HepG2 (cell line): ENCODE results near the gene PRR36. TPM values are rescaled to one million over a fixed set of nuclear protein-coding genes. Genes with fewer than 3 reads are reported as not detected.

Experiments
- ATF2 ChIP-seq: sonication (generic); formaldehyde crosslinking; IDR thresholded peaks from 2 replicates; pipeline ENCODE4 v1.4.0; 2020; ENCODE audit warnings: missing genetic modification reagents
- ATF7-NPFF ChIP-seq: sonication (generic); formaldehyde crosslinking; IDR thresholded peaks from 2 replicates; pipeline ENCODE4 v1.8.1; 2023; ENCODE audit warnings: mild to moderate bottlenecking, low read depth, missing genetic modification reagents, moderate library complexity
- BRCA1 ChIP-seq: sonication (generic); formaldehyde crosslinking; IDR thresholded peaks from 2 replicates; pipeline ENCODE4 v1.4.0; 2020; ENCODE audit warnings: missing genetic modification reagents
- CC2D1A ChIP-seq: sonication (generic); formaldehyde crosslinking; IDR thresholded peaks from 2 replicates; pipeline ENCODE4 v1.8.1; 2023; ENCODE audit warnings: mild to moderate bottlenecking, missing genetic modification reagents
- CREM ChIP-seq, 2 experiments: sonication (generic) in 1 of 2; formaldehyde crosslinking in 1 of 2; IDR thresholded peaks; 2 replicates each; pipeline versions ENCODE4 v1.4.0 to v1.6.1; 2016 to 2020; ENCODE audit warnings: antibody characterized with exemption in 1 of 2, mild to moderate bottlenecking in 1 of 2, missing genetic modification reagents in 1 of 2
- ESRRA ChIP-seq: sonication (generic); formaldehyde crosslinking; IDR thresholded peaks from 2 replicates; pipeline ENCODE4 v1.5.1; 2020; ENCODE audit warnings: mild to moderate bottlenecking, low read depth, missing genetic modification reagents
- ETV5 ChIP-seq: IDR thresholded peaks from 2 replicates; pipeline ENCODE4 v1.6.1; 2018; ENCODE audit warnings: missing biosample characterization, missing genetic modification reagents, inconsistent platforms, borderline replicate concordance
- FOSL2 ChIP-seq: sonication (generic); formaldehyde crosslinking; IDR thresholded peaks from 2 replicates; pipeline ENCODE4 v1.4.0; 2020; ENCODE audit warnings: missing genetic modification reagents
- HDAC6 ChIP-seq: fragments of 200-600 bp; sonication (generic); IDR thresholded peaks from 2 replicates; pipeline ENCODE4 v1.7.0; 2017; ENCODE audit warnings: mild to moderate bottlenecking, antibody characterized with exemption, low read length, low read depth
- NR2C2 ChIP-seq: sonication (generic); formaldehyde crosslinking; IDR thresholded peaks from 2 replicates; pipeline ENCODE4 v1.4.0; 2020; ENCODE audit warnings: missing genetic modification reagents, mild to moderate bottlenecking, moderate library complexity, borderline replicate concordance
- PHF8 ChIP-seq: sonication (generic); formaldehyde crosslinking; IDR thresholded peaks from 2 replicates; pipeline ENCODE4 v1.5.0; 2020; ENCODE audit warnings: missing genetic modification reagents
- POLR2G ChIP-seq: fragments of 200-400 bp; formaldehyde crosslinking; IDR thresholded peaks from 2 replicates; pipeline ENCODE4 v1.6.1; 2018; ENCODE audit warnings: mild to moderate bottlenecking, low read depth, low read length, moderate library complexity
- THAP7 ChIP-seq: sonication (generic); formaldehyde crosslinking; IDR thresholded peaks from 2 replicates; pipeline ENCODE4 v1.8.1; 2023; ENCODE audit warnings: mild to moderate bottlenecking, missing genetic modification reagents
- THYN1 ChIP-seq: sonication (generic); formaldehyde crosslinking; IDR thresholded peaks from 2 replicates; pipeline ENCODE4 v1.8.1; 2023; ENCODE audit warnings: low read depth, mild to moderate bottlenecking, moderate library complexity, missing genetic modification reagents, borderline replicate concordance
- TOPORS ChIP-seq: sonication (generic); formaldehyde crosslinking; IDR thresholded peaks from 2 replicates; pipeline ENCODE4 v1.8.0; 2023; ENCODE audit warnings: mild to moderate bottlenecking, missing genetic modification reagents
- TP53 ChIP-seq: sonication (generic); formaldehyde crosslinking; conservative IDR thresholded peaks from 2 replicates; pipeline ENCODE4 v1.4.0; 2020; ENCODE audit warnings: missing genetic modification reagents
- ZBTB49 ChIP-seq: sonication (generic); formaldehyde crosslinking; IDR thresholded peaks from 2 replicates; pipeline ENCODE4 v1.4.0; 2020; ENCODE audit warnings: missing genetic modification reagents, borderline replicate concordance
- ZFP36L1 ChIP-seq: sonication (generic); formaldehyde crosslinking; IDR thresholded peaks from 2 replicates; pipeline ENCODE4 v1.8.0; 2022; ENCODE audit warnings: mild to moderate bottlenecking, missing genetic modification reagents, moderate library complexity
- ZKSCAN1 ChIP-seq: fragments of 150-350 bp; IDR thresholded peaks from 2 replicates; pipeline ENCODE4 v1.6.1; 2014; ENCODE audit warnings: low read length
- ZMYM4 ChIP-seq: sonication (generic); formaldehyde crosslinking; IDR thresholded peaks from 2 replicates; pipeline ENCODE4 v1.8.1; 2023; ENCODE audit warnings: mild to moderate bottlenecking, missing genetic modification reagents
- ZNF101 ChIP-seq: sonication (generic); formaldehyde crosslinking; IDR thresholded peaks from 2 replicates; pipeline ENCODE4 v1.4.0; 2020; ENCODE audit warnings: mild to moderate bottlenecking, low read depth, missing genetic modification reagents, borderline replicate concordance
- ZNF251 ChIP-seq: sonication (generic); formaldehyde crosslinking; IDR thresholded peaks from 2 replicates; pipeline ENCODE4 v1.9.0; 2021; ENCODE audit warnings: mild to moderate bottlenecking, missing genetic modification reagents
- ZNF33A ChIP-seq: sonication (generic); formaldehyde crosslinking; IDR thresholded peaks from 2 replicates; pipeline ENCODE4 v1.5.1; 2020; ENCODE audit warnings: missing genetic modification reagents, mild to moderate bottlenecking, moderate library complexity, borderline replicate concordance
- ZNF451 ChIP-seq: sonication (generic); formaldehyde crosslinking; IDR thresholded peaks from 2 replicates; pipeline ENCODE4 v1.5.0; 2020; ENCODE audit warnings: mild to moderate bottlenecking, missing genetic modification reagents
- ZNF746 ChIP-seq: sonication (generic); formaldehyde crosslinking; IDR thresholded peaks from 2 replicates; pipeline ENCODE4 v1.8.0; 2022; ENCODE audit warnings: mild to moderate bottlenecking, missing genetic modification reagents
- polyA plus RNA-seq, 8 experiments: library from polyadenylated mRNA; depleted of rRNA in 3 of 8; stranded (reverse) in 7 of 8; unstranded in 1 of 8; fragments of >200 nt; fragmentation: Illumina TruSeq in 4 of 8; extraction: Trizol in 4 of 8; gene quantifications; 2 replicates each; pipeline versions ENCODE4 v1.2.1 to v1.2.3, GENCODE V29; 2011 to 2016; ENCODE audit warnings: low read depth in 4 of 8, missing spikeins in 1 of 8, mixed read lengths in 1 of 8; ENCODE audit not compliant: insufficient read depth in 1 of 8
- total RNA-seq, 5 experiments: library from RNA; depleted of rRNA; stranded (reverse); fragments of >200 nt; fragmentation: Illumina TruSeq; extraction: Trizol; gene quantifications; 2 replicates each; pipeline ENCODE4 v1.2.3, GENCODE V29; 2016; ENCODE audit warnings: low read depth in 1 of 5

Gene PRR36
- total and polyA plus RNA-seq, 2 of the 13 experiments (the other 11 are each of a cell fraction or from before 2014, with no cell fraction given) = 0.07 to 0.17 TPM

GRCh38 chr19:7919610-7920518, 45.7 kb upstream of the PRR36 start, which contains the start of gene SNAPC2 (continued):
- TF ChIP-seq ZNF33A (CRISPR knock-in tag) (0 out of 2 replicates have a peak, but pooled peaks have one; percentile 66), ZNF101 (CRISPR knock-in tag) (no peak), NR2C2 (CRISPR knock-in tag) (peak; percentile 88), PHF8 (CRISPR knock-in tag) (peak; percentile 78), ZKSCAN1 (0 out of 2 replicates have a peak, but pooled peaks have one; percentile 63), ATF7-NPFF (CRISPR knock-in tag) (peak; percentile 52; the same call in 1 of the 2 replicates), CC2D1A (CRISPR knock-in tag) (no peak), FOSL2 (CRISPR knock-in tag) (peak; percentile 11; the same call in 1 of the 2 replicates), POLR2G (peak; percentile 76), TP53 (CRISPR knock-in tag) (0 out of 2 replicates have a peak, but pooled peaks have one; percentile 53), HDAC6 (no peak), CREM (IDR thresholded peaks at IDR 0.05) (peak; percentile 52; the same call in 1 of the 2 replicates), CREM (CRISPR knock-in tag; IDR thresholded peaks at IDR 0.05) (no peak), TOPORS (CRISPR knock-in tag) (no peak), ZFP36L1 (peak; percentile 55; the same call in 1 of the 2 replicates), THAP7 (CRISPR knock-in tag) (peak; percentile 33; the same call in 1 of the 2 replicates), ZBTB49 (CRISPR knock-in tag) (no peak), ATF2 (CRISPR knock-in tag) (peak; percentile 49; the same call in 1 of the 2 replicates), ESRRA (CRISPR knock-in tag) (peak; percentile 22; the same call in 1 of the 2 replicates), THYN1 (CRISPR knock-in tag) (no peak), ZMYM4 (peak; percentile 62), ETV5 (CRISPR knock-in tag) (peak; percentile 80; the same call in 1 of the 2 replicates), ZNF251 (CRISPR knock-in tag) (no peak), ZNF746 (CRISPR knock-in tag) (peak; percentile 39; the same call in 1 of the 2 replicates), BRCA1 (peak; percentile 46; the same call in 1 of the 2 replicates), ZNF451 (no peak)
